HG03439 (cell line): ENCODE data around the gene ZNF605.
A peak's percentile ranks its signal among the peaks of the same experiment; 100 is the strongest.
"Not testable (repeated sequence)": the region's sequence is repeated elsewhere in the genome, so short reads cannot be mapped to it uniquely, and the experiment has no call there.

Source experiments
- ATAC-seq: cut with Tn5 transposase; IDR thresholded peaks from one replicate; pipeline ENCODE4 v1.9.1; 2021; ENCODE audit warnings: mild to moderate bottlenecking, moderate library complexity; ENCODE audit not compliant: unreplicated experiment

ZNF605 gene

DNA sequence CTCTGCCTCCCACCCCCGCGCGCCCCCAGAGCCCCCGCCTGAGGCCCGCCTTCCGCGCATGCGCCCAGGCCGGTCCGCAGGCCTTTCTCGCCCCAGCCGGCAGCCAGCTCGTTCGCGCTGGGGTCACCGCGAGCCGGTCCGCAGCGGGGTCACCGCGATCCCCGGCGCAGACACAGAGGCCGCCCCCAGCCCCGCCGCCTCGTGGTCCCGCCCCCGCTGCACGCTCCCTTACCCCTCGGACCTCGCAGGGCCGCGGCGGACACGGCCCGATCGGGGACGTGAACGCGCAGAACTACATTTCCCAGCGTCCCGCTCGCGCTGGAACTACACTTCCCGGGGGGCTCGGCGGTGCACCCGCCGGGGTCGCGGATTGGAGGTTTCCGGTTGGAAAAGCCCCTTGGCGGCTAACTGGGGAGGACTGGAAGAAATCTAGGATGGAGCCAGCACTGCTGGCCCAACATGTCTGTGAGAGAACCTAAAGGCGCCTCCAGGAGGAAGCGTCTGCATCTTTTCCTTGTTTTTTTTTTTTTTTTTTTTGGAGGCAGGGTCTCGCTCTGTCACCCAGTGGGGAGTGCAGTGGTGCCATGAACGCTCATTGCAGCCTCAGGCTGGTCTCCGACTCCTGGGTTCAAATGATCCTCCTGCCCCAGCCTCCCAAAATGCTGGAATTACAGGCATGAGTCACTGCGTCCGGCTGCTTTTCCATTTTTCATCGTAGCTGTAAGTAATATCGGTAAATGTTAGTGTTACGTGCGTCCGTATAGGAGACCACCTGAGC, at the start of gene ZNF605:
Gene ZNF605 (minus strand): TSS at position 296 of the 778 bp plus-strand sequence. CDS start 10,671 bp downstream, outside the sequence.
- peak; percentile 90 for ATAC-seq

DNA sequence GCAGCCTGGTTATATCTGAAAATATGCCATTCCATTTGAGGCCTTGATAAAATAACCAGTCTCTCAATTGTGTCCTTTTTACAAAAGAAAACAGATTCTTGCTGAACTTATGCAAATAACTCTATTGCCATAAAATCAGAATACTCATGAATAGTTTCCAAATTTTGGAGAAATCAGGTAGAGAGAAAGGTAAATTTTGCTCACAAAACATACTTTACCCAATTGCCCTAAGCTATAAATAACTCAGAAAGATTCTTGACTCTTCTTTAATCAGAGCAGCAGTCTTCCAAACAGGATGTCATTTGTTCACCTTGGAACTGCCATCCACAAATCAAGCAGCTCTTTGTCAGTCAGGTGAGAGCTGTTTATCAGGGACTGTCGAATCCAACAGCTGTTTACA, 42.6 kb upstream of the ZNF605 start:
- no peak for ATAC-seq

DNA sequence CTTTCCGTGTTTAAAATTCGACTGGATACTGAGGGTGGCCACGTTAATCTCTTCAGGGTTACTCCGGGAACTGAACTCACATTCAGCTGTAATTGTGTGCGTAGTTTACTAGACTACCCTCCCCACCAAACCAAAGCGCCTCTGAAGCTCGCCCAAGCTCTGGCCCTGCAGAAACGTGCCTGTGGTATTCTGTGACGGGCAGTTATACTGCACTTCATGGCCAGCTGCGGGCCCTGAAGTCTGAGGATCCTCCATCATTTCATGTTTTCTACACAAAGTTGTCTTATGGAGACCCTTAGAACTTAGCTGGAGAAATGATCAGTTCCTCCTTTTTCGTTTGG, 30.7 kb upstream of the ZNF605 start:
- peak; percentile 2 for ATAC-seq

DNA sequence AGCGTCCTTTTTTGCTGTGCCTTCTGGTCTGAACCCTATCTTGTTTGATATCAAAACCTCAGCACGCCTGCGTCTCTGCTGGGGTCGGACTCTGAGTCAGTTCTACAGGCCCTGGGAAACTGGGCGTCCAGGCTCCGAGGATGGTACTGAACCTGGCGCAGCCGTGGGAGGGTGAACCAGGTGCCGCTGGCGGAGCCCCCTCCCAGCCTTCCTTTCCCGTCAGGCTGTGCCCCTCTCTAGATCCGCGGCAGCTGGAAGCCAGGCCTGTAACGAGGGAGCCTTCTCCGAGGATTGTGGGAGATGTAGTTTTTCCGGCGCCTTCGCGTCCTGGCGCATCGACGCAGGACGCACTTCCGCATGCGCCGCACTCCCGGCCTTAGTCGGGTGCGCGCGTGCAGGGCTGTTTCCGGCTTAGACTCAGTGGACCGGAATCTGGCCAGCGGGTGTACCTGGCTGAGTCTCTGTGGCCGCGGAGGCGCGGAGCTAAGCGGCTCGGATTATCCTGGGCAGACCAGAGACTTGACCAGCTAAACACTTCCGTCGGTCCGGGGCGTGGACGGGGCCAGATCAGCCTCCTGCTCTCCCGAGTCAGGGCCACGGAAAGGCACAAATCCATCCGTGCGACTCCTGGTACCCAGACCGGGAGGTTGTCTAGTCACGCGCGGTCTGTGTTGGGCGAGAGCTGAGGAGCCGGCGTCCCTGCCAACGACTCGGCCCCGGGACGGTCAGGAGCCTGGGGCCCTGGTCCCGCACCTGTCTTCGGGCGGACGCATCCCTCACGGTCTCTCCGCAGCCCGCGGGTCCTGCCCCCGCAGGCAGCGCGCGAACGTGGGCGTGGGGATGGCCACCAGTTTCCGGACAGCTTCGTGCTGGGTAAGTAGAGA, 30.1 kb upstream of the ZNF605 start, which contains the start of gene ZNF26:
Gene ZNF26 (plus strand): TSS at position 367 of the 884 bp plus-strand sequence. CDS start 474 bp downstream, at position 841.
- peak; percentile 96 for ATAC-seq

DNA sequence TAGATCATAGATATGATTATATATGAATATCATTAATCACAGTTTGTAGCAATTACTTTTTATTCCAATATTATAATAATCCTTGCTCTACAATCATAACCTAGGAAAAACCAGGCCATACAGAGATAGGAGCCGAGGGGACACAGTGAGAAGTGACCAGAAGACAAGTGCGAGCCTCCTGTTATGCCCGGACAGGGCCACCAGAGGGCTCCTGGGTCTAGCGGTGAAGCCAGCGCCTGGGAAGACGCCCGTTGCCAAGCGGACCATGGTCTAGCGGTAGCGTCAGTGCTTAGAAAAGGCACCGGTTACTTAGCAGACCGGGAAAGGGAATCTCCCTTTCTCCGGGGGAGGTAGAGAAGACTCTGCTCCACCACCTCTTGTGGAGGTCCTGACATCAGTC, 20.8 kb upstream of the ZNF605 start:
- not testable (repeated sequence) for ATAC-seq

DNA sequence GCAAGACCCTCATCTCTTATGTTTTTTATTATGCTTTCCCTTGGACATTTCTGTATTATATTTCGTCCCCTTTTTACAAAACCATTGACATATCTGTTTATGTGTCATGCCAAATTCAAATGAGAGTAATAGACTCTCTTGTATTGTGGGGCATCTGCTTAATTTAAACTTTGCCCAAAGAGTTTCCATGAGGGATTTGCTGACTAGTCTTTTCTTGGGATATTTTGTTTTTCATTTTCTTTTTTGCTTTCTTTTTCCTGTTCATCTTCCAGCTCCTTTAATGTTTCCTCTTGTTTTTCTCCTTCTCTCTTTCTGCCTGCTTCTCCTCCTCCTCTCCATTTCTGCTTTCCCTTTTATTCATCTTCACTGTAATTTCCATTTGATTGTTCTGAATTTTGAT, 16.3 kb upstream of the ZNF605 start:
- ATAC-seq = no peak

DNA sequence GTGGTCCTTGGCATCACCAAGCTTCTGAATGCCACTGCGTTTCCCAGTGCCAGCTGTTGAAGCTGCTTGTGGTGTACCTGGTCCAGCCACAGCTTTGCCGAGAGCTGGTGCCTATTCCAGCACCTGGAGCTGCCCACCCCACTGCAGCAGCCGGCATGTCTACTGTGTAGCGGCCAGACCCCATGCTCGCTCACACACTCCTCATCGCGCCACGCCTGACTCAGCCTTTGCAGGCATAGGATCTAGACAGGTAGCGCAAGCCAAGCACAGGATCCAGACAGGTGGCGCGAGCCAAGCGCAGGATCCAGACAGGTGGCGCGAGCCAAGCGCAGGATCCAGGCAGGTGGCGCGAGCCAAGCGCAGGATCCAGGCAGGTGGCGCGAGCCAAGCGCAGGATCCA, 11.6 kb upstream of the ZNF605 start:
- no peak for ATAC-seq

DNA sequence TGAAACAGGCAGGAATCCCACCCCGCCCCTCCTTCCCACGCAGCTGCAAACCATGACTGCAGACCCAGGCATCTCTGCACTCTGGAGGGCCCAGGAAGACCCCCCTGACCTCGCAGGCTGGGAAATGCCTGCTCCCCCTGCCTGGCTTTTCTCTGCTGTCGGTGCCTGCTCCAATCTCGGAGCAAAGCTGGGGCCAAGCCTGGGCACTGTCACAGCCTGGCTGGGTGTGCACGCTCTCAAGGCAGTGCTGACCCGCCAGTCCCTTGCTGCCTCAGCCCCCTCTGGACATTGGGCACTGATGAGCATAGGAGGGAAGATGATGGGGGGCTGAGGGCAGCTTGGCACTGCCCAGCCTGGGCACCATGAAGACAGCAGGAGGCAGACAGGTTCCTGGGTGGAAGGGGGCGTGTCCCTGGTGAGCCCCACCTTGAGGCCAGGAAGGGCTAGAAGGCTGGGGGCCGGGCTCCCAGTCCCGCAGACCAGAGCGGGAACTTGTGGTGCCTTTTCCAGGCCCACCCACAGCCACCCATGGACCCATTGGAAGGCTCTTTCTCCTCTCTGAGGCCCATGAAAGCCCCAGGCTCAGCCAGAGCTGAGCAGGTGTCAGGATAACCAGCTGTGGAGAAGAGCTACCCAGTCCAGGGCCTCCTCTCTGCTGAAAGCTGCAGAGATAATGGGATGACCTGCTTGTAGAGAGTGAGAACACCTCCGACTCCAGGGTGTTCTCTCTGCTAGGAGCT, 10.7 kb upstream of the ZNF605 start:
- no peak for ATAC-seq

DNA sequence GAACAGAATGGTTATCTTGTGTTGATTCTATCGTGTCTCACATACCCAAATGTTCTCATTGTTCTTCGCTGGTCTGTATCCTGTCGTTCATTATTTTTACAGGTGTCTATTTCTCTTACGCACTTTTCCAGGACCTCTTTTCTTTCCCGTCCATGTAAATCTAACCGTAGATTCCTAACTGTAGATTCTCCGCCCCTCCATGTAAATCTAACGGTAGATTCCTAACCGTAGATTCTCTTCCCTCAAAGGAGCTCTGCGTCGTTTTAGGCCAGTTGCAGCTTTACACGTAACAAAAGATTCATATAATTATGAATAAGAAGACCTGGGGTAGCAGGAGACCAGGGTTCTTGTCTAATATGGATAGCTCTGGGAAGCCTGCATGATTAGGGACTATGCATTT, 9.7 kb upstream of the ZNF605 start:
- no peak for ATAC-seq

DNA sequence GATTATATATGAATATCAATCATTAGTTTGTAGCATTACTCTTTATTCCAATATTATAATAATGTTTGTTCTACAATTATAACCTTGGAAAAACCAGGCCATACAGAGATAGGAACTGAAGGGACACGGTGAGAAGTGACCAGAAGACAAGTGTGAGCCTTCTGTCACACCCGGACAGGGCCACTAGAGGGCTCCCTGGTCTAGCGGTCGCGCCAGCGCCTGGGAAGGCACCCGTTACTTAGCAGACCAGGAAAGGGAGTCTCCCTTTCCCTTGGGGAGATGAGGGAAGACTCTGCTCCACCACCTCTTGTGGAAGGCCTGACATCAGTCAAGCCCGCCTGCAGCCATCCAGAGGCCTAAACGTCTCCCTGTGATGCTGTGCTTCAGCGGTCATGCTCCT, 7.8 kb upstream of the ZNF605 start:
- ATAC-seq = not testable (repeated sequence)

DNA sequence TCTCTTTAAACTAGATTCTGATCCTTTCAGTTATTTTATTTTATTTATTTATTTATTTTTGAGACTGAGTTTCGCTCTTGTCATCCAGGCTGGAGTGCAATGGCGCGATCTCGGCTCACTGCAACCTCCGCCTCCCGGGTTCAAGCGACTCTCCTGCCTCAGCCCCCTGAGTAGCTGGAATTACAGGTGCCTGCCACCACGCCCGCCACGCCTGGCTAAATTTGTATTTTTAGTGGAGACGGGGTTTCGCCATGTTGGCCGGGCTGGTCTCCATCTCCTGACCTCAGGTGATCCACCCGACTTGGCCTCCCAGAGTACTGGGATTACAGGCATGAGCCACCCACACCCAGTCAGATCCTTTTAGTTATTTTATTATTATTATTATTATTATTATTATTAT, 5.7 kb upstream of the ZNF605 start:
- not testable (repeated sequence) for ATAC-seq

DNA sequence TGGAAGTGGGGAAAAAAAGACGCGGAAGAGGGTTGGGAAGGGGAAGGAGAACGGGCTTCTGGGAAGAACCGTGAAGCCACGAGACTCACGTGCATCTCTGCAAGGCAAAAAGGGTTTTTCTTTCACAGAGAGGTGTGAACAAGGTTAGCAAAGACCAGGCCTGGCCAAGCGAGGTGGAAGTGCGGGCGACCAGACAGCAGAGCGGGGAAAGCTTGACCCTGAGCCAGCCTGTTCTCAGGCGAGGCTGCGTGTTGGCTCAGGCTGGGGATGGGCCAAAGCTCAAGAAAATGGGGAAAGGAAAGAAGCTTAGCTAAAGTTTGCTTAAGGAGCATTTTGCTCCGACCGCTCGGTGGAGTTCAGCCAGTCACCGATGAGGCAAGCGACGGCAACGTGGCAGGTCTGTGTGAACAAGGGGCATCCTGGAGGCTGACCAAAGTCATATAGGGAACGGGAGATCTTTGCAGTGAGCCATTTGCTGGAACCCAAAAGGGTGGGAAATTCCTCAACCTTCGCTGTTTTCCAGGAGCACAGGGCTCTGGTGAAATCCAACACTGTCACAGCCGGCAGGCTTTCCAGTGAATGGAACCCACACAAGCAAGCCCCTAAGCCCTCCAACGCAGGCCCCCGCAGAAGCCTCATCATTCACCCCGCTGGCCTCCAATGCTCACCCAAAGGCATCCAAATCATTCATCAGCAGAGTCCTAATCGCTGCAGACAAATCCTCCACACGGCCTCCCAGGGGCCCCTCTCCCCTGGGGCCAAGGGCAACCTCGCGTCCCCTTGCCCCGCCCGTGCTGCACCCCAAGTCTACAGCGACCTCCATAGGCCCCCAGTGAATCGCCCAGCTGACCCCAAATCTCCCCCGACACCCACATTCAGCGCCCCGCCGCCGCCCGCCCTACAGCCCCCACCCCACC, 754 bp downstream of the ZNF605 start:
- peak; percentile 11 for ATAC-seq

DNA sequence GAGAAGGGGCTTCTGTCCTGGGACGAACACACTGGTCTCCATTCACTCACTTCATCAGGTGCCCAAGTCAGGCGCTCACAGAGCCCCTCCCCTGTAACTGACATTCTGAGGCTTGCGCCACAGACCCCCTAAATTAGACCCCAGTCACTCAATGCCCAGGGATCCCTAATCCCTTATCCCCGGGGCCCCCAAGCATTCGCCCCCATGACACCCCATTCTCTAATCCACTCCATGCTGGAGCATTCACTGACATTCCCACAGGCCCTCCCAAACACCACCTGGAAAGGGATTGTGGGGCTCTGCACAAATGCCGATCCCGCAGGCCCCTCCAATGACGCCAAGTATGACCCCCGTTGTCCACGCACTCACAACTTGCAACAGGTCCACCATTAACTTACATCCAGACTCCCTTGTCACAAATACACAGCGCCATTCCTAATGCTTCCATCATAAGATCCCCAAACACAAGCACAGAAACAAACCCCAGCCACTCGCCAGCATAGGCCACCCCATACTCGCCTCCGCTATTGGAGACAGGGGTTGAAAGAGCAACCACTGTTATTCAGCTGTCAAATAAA, 1.5 kb downstream of the ZNF605 start:
- ATAC-seq = no peak

DNA sequence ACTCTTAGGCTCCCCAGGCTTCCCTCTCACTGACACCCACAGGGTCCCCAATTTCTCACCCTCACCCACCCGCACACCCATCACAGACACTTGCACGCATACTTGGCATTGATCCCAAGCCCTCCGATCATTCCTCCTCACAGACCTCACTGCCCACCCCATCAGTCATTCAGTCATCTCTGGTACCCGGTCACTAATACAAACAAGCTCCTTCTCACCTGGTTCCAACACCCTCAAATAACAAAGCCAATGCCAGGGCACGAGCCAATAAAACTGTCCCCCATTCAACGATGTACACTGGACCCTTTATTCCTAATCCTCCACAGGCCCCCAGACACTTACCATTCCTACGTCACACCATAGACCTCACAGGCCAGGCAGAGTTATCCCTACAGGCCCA, 2.3 kb downstream of the ZNF605 start:
- ATAC-seq = no peak

DNA sequence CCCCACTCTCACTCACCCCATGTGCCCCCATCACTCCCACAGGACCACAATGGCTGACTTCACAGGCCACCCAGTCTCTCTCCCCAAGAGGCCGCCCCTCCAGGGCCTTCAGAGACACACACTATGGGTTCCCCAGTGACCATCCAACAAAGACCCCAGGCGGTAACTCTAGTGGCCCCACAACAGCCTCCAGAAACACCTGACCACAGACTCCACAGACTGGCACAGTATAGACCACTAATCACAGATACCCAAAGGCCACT, 3.0 kb downstream of the ZNF605 start:
- no peak for ATAC-seq

DNA sequence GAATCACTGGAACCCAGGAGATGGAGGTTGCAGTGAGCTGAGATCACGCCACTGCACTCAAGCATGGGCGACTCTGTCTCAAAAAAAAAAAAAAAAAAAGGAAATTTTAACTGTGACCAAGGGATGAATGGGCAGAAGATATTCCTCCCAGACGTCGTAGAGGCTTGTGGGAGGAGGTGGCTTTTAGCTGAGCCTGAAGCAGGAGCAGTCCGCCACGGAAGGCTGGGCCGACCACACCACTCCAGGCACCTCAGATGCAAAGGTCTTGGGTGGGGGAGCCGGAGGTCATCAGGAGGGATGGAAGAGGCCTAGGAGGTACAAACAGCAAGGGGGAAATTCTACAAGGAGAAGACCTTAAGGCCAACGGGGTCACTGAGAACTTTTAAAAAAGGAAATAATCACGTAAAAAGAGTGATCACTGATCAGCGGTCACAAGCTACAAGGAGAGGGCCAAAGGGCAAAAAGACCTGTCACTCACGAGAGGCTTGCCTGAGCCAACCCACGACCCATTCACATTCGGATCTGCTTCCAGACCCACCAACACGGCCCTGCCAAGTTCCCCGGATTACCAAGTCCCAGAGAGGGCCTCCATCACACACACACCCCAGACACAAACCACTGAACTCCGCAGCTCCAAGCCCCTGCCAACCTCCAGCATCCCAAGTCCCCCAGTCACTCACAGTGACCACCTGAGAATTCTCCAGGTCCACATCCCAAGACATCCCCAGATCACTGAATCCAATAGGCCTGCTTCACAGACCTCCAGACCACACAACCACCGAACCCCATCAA, 3.5 kb downstream of the ZNF605 start:
- ATAC-seq = no peak

DNA sequence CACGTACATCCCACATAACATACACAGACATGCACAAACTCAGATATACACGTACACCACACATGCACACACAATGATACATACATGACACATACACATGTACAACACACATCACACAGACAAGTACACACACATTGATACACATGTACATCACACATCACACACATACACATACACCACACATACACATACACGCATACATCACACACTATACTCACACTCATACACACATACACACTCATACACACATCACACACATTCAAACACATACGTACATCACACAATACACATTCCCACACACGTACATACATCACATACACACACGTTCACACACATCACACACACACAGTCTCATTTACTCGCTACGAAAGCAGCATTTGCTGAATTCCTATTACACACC, 4.5 kb downstream of the ZNF605 start:
- no peak for ATAC-seq

DNA sequence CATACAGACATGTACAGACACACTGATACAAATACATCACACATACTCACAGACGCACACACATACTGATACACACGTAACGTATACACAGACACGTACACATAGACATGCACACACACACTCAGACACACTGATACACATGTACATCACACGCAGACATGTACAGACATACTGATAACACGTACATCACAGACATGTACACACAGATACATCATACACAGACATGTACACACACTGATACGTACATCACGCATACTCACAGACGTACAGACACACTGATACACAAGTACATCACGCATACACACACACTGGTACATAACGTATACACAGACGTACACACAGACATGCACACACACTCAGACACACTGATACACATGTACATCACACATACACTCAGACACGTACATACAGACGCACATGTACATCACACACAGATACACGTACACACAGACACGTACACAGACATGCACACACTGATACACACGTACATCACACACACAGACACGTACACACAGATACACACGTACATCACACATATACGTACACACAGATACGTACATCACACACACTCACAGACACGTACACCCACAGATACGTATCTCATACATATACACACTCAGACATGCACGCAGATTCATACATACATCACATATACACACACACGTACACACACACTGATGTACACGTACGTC, 5.1 kb downstream of the ZNF605 start:
- ATAC-seq = no peak
